Upper lobe of left lung (tissue), 6 donors: Measurements from ENCODE around the gene EGLN1. TPM values are rescaled to one million over a fixed set of nuclear protein-coding genes. Genes with fewer than 3 reads are reported as not detected.

Experiments
- ATAC-seq, 2 donors: fragments of 200-7000 bp; cut with Tn5 transposase; one replicate each; pipeline ENCODE4 v1.9.1; 2022; ENCODE audit warnings: mild to moderate bottlenecking in 2 of 2, moderate library complexity in 2 of 2; ENCODE audit not compliant: low FRiP score in 2 of 2
- DNase-seq, 2 donors: peaks; one replicate each; pipeline ENCODE4 v3.0.0-alpha.2; 2019 to 2020
- H3K27ac ChIP-seq, 4 donors: fragments of 200-600 bp; sonication (generic); one replicate each; pipeline ENCODE4 v1.5.1; 2016 to 2019
- H3K27me3 ChIP-seq, 4 donors: fragments of 200-600 bp; sonication (generic); one replicate each; pipeline ENCODE4 v1.5.1; 2017 to 2019
- H3K36me3 ChIP-seq, 4 donors: fragments of 200-600 bp; sonication (generic); one replicate each; pipeline ENCODE4 v1.5.1; 2016 to 2019
- H3K4me1 ChIP-seq, 4 donors: fragments of 200-600 bp; sonication (generic); one replicate each; pipeline ENCODE4 v1.5.1; 2018 to 2019
- H3K4me3 ChIP-seq, 4 donors: fragments of 200-600 bp; sonication (generic); one replicate each; pipeline ENCODE4 v1.5.1; 2017 to 2019; ENCODE audit warnings: mild to moderate bottlenecking in 2 of 4, moderate library complexity in 1 of 4
- H3K9me3 ChIP-seq, 4 donors: fragments of 200-600 bp; sonication (generic); one replicate each; pipeline ENCODE4 v1.5.1; 2018 to 2019
- CTCF ChIP-seq, 6 experiments: fragments of 450-650 bp in 4 of 6; fragments of 200-600 bp in 2 of 6; sonication (generic) in 2 of 6; IDR thresholded peaks; one replicate each; pipeline ENCODE4 v1.5.1; 2016 to 2019; ENCODE audit warnings: antibody characterized with exemption in 6 of 6
- EP300 ChIP-seq, 4 donors: sonication (generic); formaldehyde crosslinking; IDR thresholded peaks; one replicate each; pipeline ENCODE4 v1.5.1; 2017; ENCODE audit warnings: antibody characterized with exemption in 4 of 4, control low read depth in 2 of 4
- POLR2A ChIP-seq, 4 donors: fragments of 450-650 bp; IDR thresholded peaks; one replicate each; pipeline ENCODE4 v1.5.1; 2016 to 2017; ENCODE audit warnings: antibody characterized with exemption in 4 of 4, mild to moderate bottlenecking in 2 of 4
- POLR2AphosphoS5 ChIP-seq, 2 donors: sonication (generic); formaldehyde crosslinking; IDR thresholded peaks; one replicate each; pipeline ENCODE4 v1.5.1; 2017; ENCODE audit warnings: antibody characterized with exemption in 2 of 2
- WGBS, 2 donors: methylation state at CpG; one replicate each; pipeline ENCODE4 v1.1.5; 2017 to 2018; 5-methylcytosine and 5-hydroxymethylcytosine counted together
- total RNA-seq, 6 donors: library from RNA; depleted of rRNA in 4 of 6; stranded (reverse); fragments of >200 nt in 4 of 6; gene quantifications; one replicate each; pipeline versions ENCODE4 v1.1.0 to v1.2.1, GENCODE V29; 2016 to 2021
- donor health status: DM: no; HTN: no; CAD: no; lungs with moderate emphysema.
- donor health status: DM: no; HTN: yes; CAD: no; lungs with severe emphysema.

The EGLN1 gene
- total RNA-seq, 6 donors from 2014 or later = 19.9 to 30.4 (median 22.8) TPM

- 94 to 100% methylated on average over 2 of the region's 2 CpGs for WGBS, 2 donors
- ATAC-seq (no peak), DNase-seq (no peak)
- Histone ChIP-seq H3K4me1 (peaks cover 0 to 26% (median 11%) of the 10 kb centered on the region in 4 donors), H3K36me3 (no peaks in the 10 kb centered on the region), H3K9me3 (no peaks in the 10 kb centered on the region), H3K4me3 (no peak overlapping the region), H3K27me3 (no peaks in the 10 kb centered on the region), H3K27ac (no peak overlapping the region)
- TF ChIP-seq POLR2AphosphoS5 (IDR thresholded peaks at IDR 0.05) (no peak), CTCF (IDR thresholded peaks at IDR 0.05) (no peak), EP300 (IDR thresholded peaks at IDR 0.05) (no peak), POLR2A (IDR thresholded peaks at IDR 0.05) (no peak)
Measured at GRCh38 chr1:231404318-231404717, 17.8 kb downstream of the EGLN1 start.

- no peak for ATAC-seq
- TF ChIP-seq POLR2A (IDR thresholded peaks at IDR 0.05) (no peak), POLR2AphosphoS5 (IDR thresholded peaks at IDR 0.05) (no peak), EP300 (IDR thresholded peaks at IDR 0.05) (no peak), CTCF (IDR thresholded peaks at IDR 0.05) (no peak)
Measured at GRCh38 chr1:231401478-231401877, 20.6 kb downstream of the EGLN1 start.

GRCh38 chr1:231397886-231398671 is 24.0 kb downstream of the EGLN1 start:
- Histone ChIP-seq H3K36me3 (no peaks in the 10 kb centered on the region), H3K4me1 (peaks cover 13 to 18% (median 17%) of the 10 kb centered on the region in 4 donors), H3K9me3 (no peaks in the 10 kb centered on the region), H3K27ac (no peak overlapping the region), H3K27me3 (no peaks in the 10 kb centered on the region), H3K4me3 (no peak overlapping the region)
- 73 to 90% methylated on average over 4 of the region's 4 CpGs for WGBS, 2 donors
- no peak for DNase-seq
- TF ChIP-seq CTCF (IDR thresholded peaks at IDR 0.05) (no peak), POLR2A (IDR thresholded peaks at IDR 0.05) (no peak), POLR2AphosphoS5 (IDR thresholded peaks at IDR 0.05) (no peak), EP300 (IDR thresholded peaks at IDR 0.05) (no peak)
- no peak for ATAC-seq

More at GRCh38 chr1:231401478-231401877, 20.6 kb downstream of the EGLN1 start:
- 77 to 83% methylated on average over 1 of the region's 1 CpG for WGBS, 2 donors
- H3K9me3 ChIP-seq = no peaks in the 10 kb centered on the region
- no peak overlapping the region for H3K27ac ChIP-seq
- H3K36me3 ChIP-seq = no peaks in the 10 kb centered on the region
- DNase-seq = no peak
- H3K4me3 ChIP-seq = no peak overlapping the region
- H3K27me3 ChIP-seq = no peaks in the 10 kb centered on the region
- H3K4me1 ChIP-seq = peaks cover 4 to 13% (median 11%) of the 10 kb centered on the region in 4 donors

GRCh38 chr1:231396643-231397042 is 25.4 kb downstream of the EGLN1 start:
- TF ChIP-seq POLR2A (IDR thresholded peaks at IDR 0.05) = no peak
- TF ChIP-seq POLR2AphosphoS5 (IDR thresholded peaks at IDR 0.05) = no peak
- no peak for TF ChIP-seq EP300 (IDR thresholded peaks at IDR 0.05)
- no peak for TF ChIP-seq CTCF (IDR thresholded peaks at IDR 0.05)
- 96 to 100% methylated on average over 2 of the region's 2 CpGs for WGBS, 2 donors

More at GRCh38 chr1:231396643-231397042, 25.4 kb downstream of the EGLN1 start:
- Histone ChIP-seq H3K27ac (no peak overlapping the region), H3K4me1 (peaks cover 13 to 18% (median 17%) of the 10 kb centered on the region in 4 donors), H3K9me3 (no peaks in the 10 kb centered on the region), H3K4me3 (no peak overlapping the region), H3K27me3 (no peaks in the 10 kb centered on the region), H3K36me3 (no peaks in the 10 kb centered on the region)
- no peak for ATAC-seq
- no peak for DNase-seq
